NCI-H446 treated with DMSO at 0.1 percent for 48 hours (cell line): Measurements from ENCODE around the gene PLEKHA6.
"Not testable (repeated sequence)": the region's sequence is repeated elsewhere in the genome, so short reads cannot be mapped to it uniquely, and the experiment has no call there.

Experiments used
- DNase-seq: peaks from one replicate; lab custom pipeline; 2025; lab: John Stamatoyannopoulos, UW

PLEKHA6 gene

GRCh38 chr1:204260601-204261197, 99.0 kb downstream of the PLEKHA6 start:
- no peak for DNase-seq

GRCh38 chr1:204259782-204260181, 99.9 kb downstream of the PLEKHA6 start:
- DNase-seq, result no peak

GRCh38 chr1:204259196-204259595, 100.5 kb downstream of the PLEKHA6 start:
- DNase-seq, result no peak

GRCh38 chr1:204258213-204259115, 101.3 kb downstream of the PLEKHA6 start:
- no peak for DNase-seq

GRCh38 chr1:204257446-204257845, 102.3 kb downstream of the PLEKHA6 start:
- DNase-seq, result no peak

GRCh38 chr1:204256531-204256930, 103.2 kb downstream of the PLEKHA6 start:
- no peak for DNase-seq

- DNase-seq, result no peak
These were observed 103.8 kb downstream of the PLEKHA6 start for GRCh38 chr1:204255966-204256365.

- no peak for DNase-seq
These were observed 104.5 kb downstream of the PLEKHA6 start for GRCh38 chr1:204255225-204255624.

GRCh38 chr1:204254031-204254661, 105.6 kb downstream of the PLEKHA6 start:
- DNase-seq, result no peak

GRCh38 chr1:204251926-204252689, 107.6 kb downstream of the PLEKHA6 start:
- DNase-seq, result no peak

- no peak for DNase-seq
These were observed 108.4 kb downstream of the PLEKHA6 start for GRCh38 chr1:204251286-204251685.

- no peak for DNase-seq
These were observed 109.2 kb downstream of the PLEKHA6 start for GRCh38 chr1:204250428-204251030.

- no peak for DNase-seq
These were observed 109.8 kb downstream of the PLEKHA6 start for GRCh38 chr1:204249736-204250427.

- DNase-seq, result no peak
These were observed 110.8 kb downstream of the PLEKHA6 start for GRCh38 chr1:204248954-204249353.

- no peak for DNase-seq
These were observed 112.9 kb downstream of the PLEKHA6 start for GRCh38 chr1:204246876-204247275.

GRCh38 chr1:204242920-204243319, 116.8 kb downstream of the PLEKHA6 start:
- no peak for DNase-seq

GRCh38 chr1:204241914-204242313, 117.8 kb downstream of the PLEKHA6 start:
- DNase-seq, result no peak

GRCh38 chr1:204241050-204241449, 118.7 kb downstream of the PLEKHA6 start:
- DNase-seq, result no peak

GRCh38 chr1:204240233-204240632, 119.5 kb downstream of the PLEKHA6 start:
- no peak for DNase-seq

- DNase-seq, result not testable (repeated sequence)
These were observed 120.3 kb downstream of the PLEKHA6 start for GRCh38 chr1:204239401-204239800.

GRCh38 chr1:204238520-204238919, 121.2 kb downstream of the PLEKHA6 start:
- DNase-seq, result not testable (repeated sequence)
